ENCODE results near the gene CD3D.

GRCh38 chr11:118328745-118329144, 13.8 kb downstream of the CD3D start:
- TF ChIP-seq CTCF (IDR thresholded peaks at IDR 0.05; ENCODE audit: insufficient read depth, low read length, poor library complexity, severe bottlenecking) (no peak), EZH2phosphoT487 (conservative IDR thresholded peaks at IDR 0.05; ENCODE audit: low read length) (no peak)
